CD8-positive, alpha-beta memory T cell (primary cell): ENCODE results near the gene ETV2. TPM values are rescaled to one million over a fixed set of nuclear protein-coding genes. Genes with fewer than 3 reads are reported as not detected.
"Not testable (repeated sequence)": the region's sequence is repeated elsewhere in the genome, so short reads cannot be mapped to it uniquely, and the experiment has no call there.

ENCODE experiments used
- CTCF ChIA-PET: fragments of 350-600 bp; sonication (Branson Sonifier 250); formaldehyde crosslinking; loops from one replicate; lab custom pipeline; 2021; ENCODE audit warnings: antibody characterized with exemption; lab: Charles Lee
- POLR2A ChIA-PET: fragments of 350-600 bp; sonication (Branson Sonifier 250); formaldehyde crosslinking; loops from one replicate; lab custom pipeline; 2021; ENCODE audit warnings: antibody characterized with exemption; lab: Charles Lee
- DNase-seq, 5 donors: peaks; one replicate each; pipeline versions ENCODE4 v3.0.0 to v3.0.0-alpha.2; 2020 to 2022; ENCODE audit warnings: mixed read lengths in 1 of 5
- H3K27ac ChIP-seq: one replicate; pipeline ENCODE4 v1.7.0; 2013; ENCODE audit warnings: low read depth, mild to moderate bottlenecking, low read length, moderate library complexity
- H3K27me3 ChIP-seq: 2 replicates; pipeline ENCODE4 v1.7.0; 2013; ENCODE audit warnings: low read length, mild to moderate bottlenecking; ENCODE audit not compliant: insufficient read depth, poor library complexity, severe bottlenecking
- H3K36me3 ChIP-seq: 2 replicates; pipeline ENCODE4 v1.7.0; 2013; ENCODE audit warnings: mild to moderate bottlenecking, low read length, moderate library complexity; ENCODE audit not compliant: insufficient read depth
- H3K4me1 ChIP-seq: 2 replicates; pipeline ENCODE4 v1.7.0; 2013; ENCODE audit warnings: mild to moderate bottlenecking, low read length, moderate library complexity; ENCODE audit not compliant: insufficient read depth
- H3K4me3 ChIP-seq: 2 replicates; pipeline ENCODE4 v1.7.0; 2013; ENCODE audit warnings: mild to moderate bottlenecking, low read length
- H3K9me3 ChIP-seq: 2 replicates; pipeline ENCODE4 v1.7.0; 2013; ENCODE audit warnings: mild to moderate bottlenecking, low read length
- H3K27ac Mint-ChIP-seq, 8 donors: one replicate each; pipeline ENCODE4 v1.8.0; 2020 to 2021; ENCODE audit warnings: mixed read lengths in 8 of 8, mild to moderate bottlenecking in 6 of 8, inconsistent platforms in 3 of 8, moderate library complexity in 3 of 8
- H3K27me3 Mint-ChIP-seq, 2 donors: one replicate each; pipeline ENCODE4 v1.8.0; 2020 to 2021; ENCODE audit warnings: mixed read lengths in 2 of 2, mild to moderate bottlenecking in 1 of 2, moderate library complexity in 1 of 2
- H3K36me3 Mint-ChIP-seq, 3 donors: one replicate each; pipeline ENCODE4 v1.8.0; 2020 to 2021; ENCODE audit warnings: mixed read lengths in 3 of 3, inconsistent platforms in 1 of 3, mild to moderate bottlenecking in 1 of 3
- H3K4me1 Mint-ChIP-seq, 3 donors: one replicate each; pipeline ENCODE4 v1.8.0; 2020 to 2021; ENCODE audit warnings: mixed read lengths in 3 of 3, inconsistent platforms in 1 of 3, mild to moderate bottlenecking in 1 of 3
- H3K4me3 Mint-ChIP-seq, 7 donors: one replicate each; pipeline ENCODE4 v1.8.0; 2020 to 2021; ENCODE audit warnings: mixed read lengths in 7 of 7, mild to moderate bottlenecking in 6 of 7, moderate library complexity in 4 of 7, inconsistent platforms in 2 of 7
- H3K9me3 Mint-ChIP-seq, 5 donors: one replicate each; pipeline ENCODE4 v1.8.0; 2020 to 2022; ENCODE audit warnings: mixed read lengths in 5 of 5, mild to moderate bottlenecking in 3 of 5, moderate library complexity in 2 of 5, inconsistent platforms in 1 of 5
- polyA plus RNA-seq: library from polyadenylated mRNA; unstranded; fragments of 300-500 nt; fragmentation: Illumina TruSeq; gene quantifications from one replicate; pipeline ENCODE4 v1.2.3, GENCODE V29; 2021
- total RNA-seq, 2 experiments: library from RNA; stranded (reverse); gene quantifications; one replicate each; pipeline ENCODE4 v1.2.3, GENCODE V29; 2021

Gene ETV2
- total and polyA plus RNA-seq, 3 experiments from 2014 or later: 1.2 to 1.4 (median 1.2) TPM

GRCh38 chr19:35675589-35676140 is 34.1 kb downstream of the ETV2 start:
- H3K4me3 Mint-ChIP-seq: peak overlapping the region in 2 of 7 donors; percentile 40 to 62
- no peaks in the 10 kb centered on the region for H3K36me3 ChIP-seq
- POLR2A ChIA-PET: no interaction called here
- H3K4me1 ChIP-seq: no peaks in the 10 kb centered on the region
- H3K4me3 ChIP-seq: no peak overlapping the region
- H3K27ac ChIP-seq: no peak overlapping the region
- no peak for DNase-seq
- H3K36me3 Mint-ChIP-seq: no peaks in the 10 kb centered on the region
- CTCF ChIA-PET: no interaction called here
- peaks cover 6 to 10% (median 9%) of the 10 kb centered on the region in 3 donors for H3K4me1 Mint-ChIP-seq
- no peak overlapping the region for H3K27ac Mint-ChIP-seq
- peaks cover 6% of the 10 kb centered on the region for H3K27me3 ChIP-seq
- H3K27me3 Mint-ChIP-seq: peaks cover 21 to 22% of the 10 kb centered on the region in 2 donors
- peaks cover 0 to 2% (median 0%) of the 10 kb centered on the region in 5 donors for H3K9me3 Mint-ChIP-seq
- H3K9me3 ChIP-seq: no peaks in the 10 kb centered on the region

GRCh38 chr19:35689836-35690235 is 48.3 kb downstream of the ETV2 start:
- H3K4me3 ChIP-seq: no peak overlapping the region
- no peaks in the 10 kb centered on the region for H3K4me1 Mint-ChIP-seq
- H3K27me3 Mint-ChIP-seq: peaks cover 3 to 4% of the 10 kb centered on the region in 2 donors
- H3K4me3 Mint-ChIP-seq: no peak overlapping the region
- no peaks in the 10 kb centered on the region for H3K36me3 ChIP-seq
- no peaks in the 10 kb centered on the region for H3K9me3 Mint-ChIP-seq
- ChIA-PET POLR2A (no interaction called here), CTCF (no interaction called here)
- H3K27me3 ChIP-seq: no peaks in the 10 kb centered on the region
- no peaks in the 10 kb centered on the region for H3K9me3 ChIP-seq
- DNase-seq: no peak
- H3K4me1 ChIP-seq: no peaks in the 10 kb centered on the region
- no peak overlapping the region for H3K27ac Mint-ChIP-seq
- H3K27ac ChIP-seq: no peak overlapping the region
- no peaks in the 10 kb centered on the region for H3K36me3 Mint-ChIP-seq

GRCh38 chr19:35691106-35691505 is 49.6 kb downstream of the ETV2 start:
- H3K27ac ChIP-seq, H3K9me3 Mint-ChIP-seq, H3K27me3 ChIP-seq, H3K4me1 Mint-ChIP-seq, H3K4me1 ChIP-seq, H3K36me3 ChIP-seq, POLR2A ChIA-PET, H3K27ac Mint-ChIP-seq, H3K27me3 Mint-ChIP-seq, DNase-seq, H3K4me3 Mint-ChIP-seq, H3K36me3 Mint-ChIP-seq, H3K9me3 ChIP-seq, H3K4me3 ChIP-seq: not testable (repeated sequence)
- CTCF ChIA-PET: interaction anchor here (0.7 kb wide), 1 partner anchor 135 kb away, joined by 4 read pairs; no protein-coding TSS in a partner anchor

GRCh38 chr19:35692010-35692409 is 50.5 kb downstream of the ETV2 start:
- no peak overlapping the region for H3K4me3 ChIP-seq
- H3K4me3 Mint-ChIP-seq: no peak overlapping the region
- H3K27me3 ChIP-seq: no peaks in the 10 kb centered on the region
- H3K36me3 ChIP-seq: no peaks in the 10 kb centered on the region
- H3K4me1 Mint-ChIP-seq: no peaks in the 10 kb centered on the region
- H3K27me3 Mint-ChIP-seq: peaks cover 1 to 3% of the 10 kb centered on the region in 2 donors
- no peaks in the 10 kb centered on the region for H3K36me3 Mint-ChIP-seq
- no peaks in the 10 kb centered on the region for H3K4me1 ChIP-seq
- DNase-seq: no peak
- no peak overlapping the region for H3K27ac ChIP-seq
- CTCF ChIA-PET: interaction anchor here (0.7 to 1.8 kb wide), 11 partner anchors 10 to 265 kb away, joined by 3 to 10 read pairs (median 4); partner anchors contain the start of gene LIN37
- no peak overlapping the region for H3K27ac Mint-ChIP-seq
- no peaks in the 10 kb centered on the region for H3K9me3 ChIP-seq
- no peaks in the 10 kb centered on the region for H3K9me3 Mint-ChIP-seq
- POLR2A ChIA-PET: no interaction called here

- Histone ChIP-seq H3K27me3 (no peaks in the 10 kb centered on the region), H3K9me3 (no peaks in the 10 kb centered on the region), H3K27ac (no peak overlapping the region), H3K36me3 (no peaks in the 10 kb centered on the region), H3K4me1 (no peaks in the 10 kb centered on the region), H3K4me3 (no peak overlapping the region)
- POLR2A ChIA-PET: no interaction called here
- no peaks in the 10 kb centered on the region for H3K9me3 Mint-ChIP-seq
- CTCF ChIA-PET: interaction anchor here (0.9 to 1.8 kb wide), 10 partner anchors 9 to 240 kb away, joined by 3 to 10 read pairs (median 4); partner anchors contain the start of gene LIN37
- DNase-seq: no peak
- H3K27me3 Mint-ChIP-seq: peaks cover under 1 to 1% of the 10 kb centered on the region in 2 donors
- no peaks in the 10 kb centered on the region for H3K4me1 Mint-ChIP-seq
- no peak overlapping the region for H3K4me3 Mint-ChIP-seq
- no peaks in the 10 kb centered on the region for H3K36me3 Mint-ChIP-seq
- peak overlapping the region in 1 of 8 donors; percentile 54 for H3K27ac Mint-ChIP-seq
Measured at GRCh38 chr19:35693422-35693821, 51.9 kb downstream of the ETV2 start.

- H3K27ac ChIP-seq: no peak overlapping the region
- no peak overlapping the region for H3K4me3 Mint-ChIP-seq
- no peaks in the 10 kb centered on the region for H3K9me3 ChIP-seq
- H3K27ac Mint-ChIP-seq: peak overlapping the region in 2 of 8 donors; percentile 23 to 51
- H3K4me1 ChIP-seq: no peaks in the 10 kb centered on the region
- no peaks in the 10 kb centered on the region for H3K36me3 Mint-ChIP-seq
- POLR2A ChIA-PET: no interaction called here
- H3K4me1 Mint-ChIP-seq: no peaks in the 10 kb centered on the region
- no peaks in the 10 kb centered on the region for H3K9me3 Mint-ChIP-seq
- peak; percentile 81 to 92 (median 84) for DNase-seq
- H3K27me3 ChIP-seq: no peaks in the 10 kb centered on the region
- H3K27me3 Mint-ChIP-seq: peaks cover 0 to 1% of the 10 kb centered on the region in 2 donors
- H3K36me3 ChIP-seq: no peaks in the 10 kb centered on the region
- CTCF ChIA-PET: interaction anchor here (0.9 to 2.4 kb wide), 14 partner anchors 11 to 255 kb away, joined by 3 to 20 read pairs (median 5); partner anchors contain the start of genes LIN37 and ZBTB32
- H3K4me3 ChIP-seq: no peak overlapping the region
Measured at GRCh38 chr19:35693835-35694599, 52.5 kb downstream of the ETV2 start.

Other genes with a start within 250 kb of the ETV2 start
- not detected for gene FFAR2, start 193.5 kb upstream of the ETV2 start, total RNA-seq
- not detected for gene FFAR2, start 193.5 kb upstream of the ETV2 start, polyA plus RNA-seq
- not detected for gene KRTDAP, start 151.3 kb upstream of the ETV2 start, total RNA-seq
- not detected for gene KRTDAP, start 151.3 kb upstream of the ETV2 start, polyA plus RNA-seq
- gene DMKN, start 128.1 kb upstream of the ETV2 start, total RNA-seq: 1 to 10 TPM; 1.7 to 2.2 TPM
- gene DMKN, start 128.1 kb upstream of the ETV2 start, polyA plus RNA-seq: 10.2 TPM
- gene SBSN, start 113.4 kb upstream of the ETV2 start, total RNA-seq: not detected
- gene SBSN, start 113.4 kb upstream of the ETV2 start, polyA plus RNA-seq: not detected
- gene GAPDHS, start 108.3 kb upstream of the ETV2 start, total RNA-seq: not detected
- not detected for gene GAPDHS, start 108.3 kb upstream of the ETV2 start, polyA plus RNA-seq
- 10 to 100 TPM; 82.6 to 91.4 TPM for gene TMEM147, start 96.1 kb upstream of the ETV2 start, total RNA-seq
- 175 TPM for gene TMEM147, start 96.1 kb upstream of the ETV2 start, polyA plus RNA-seq
- gene ATP4A, start 78.1 kb upstream of the ETV2 start, total RNA-seq: not detected
- not detected for gene ATP4A, start 78.1 kb upstream of the ETV2 start, polyA plus RNA-seq
- not detected for gene PMIS2, start 55.6 kb upstream of the ETV2 start, total RNA-seq
- not detected for gene PMIS2, start 55.6 kb upstream of the ETV2 start, polyA plus RNA-seq
- 10 to 100 TPM; 37.3 to 39.3 TPM for gene HAUS5, start 29.0 kb upstream of the ETV2 start, total RNA-seq
- gene HAUS5, start 29.0 kb upstream of the ETV2 start, polyA plus RNA-seq: 6.7 TPM
- gene RBM42, start 12.7 kb upstream of the ETV2 start, total RNA-seq: 100 to 1,000 TPM; 109 to 116 TPM
- 62.4 TPM for gene RBM42, start 12.7 kb upstream of the ETV2 start, polyA plus RNA-seq
- gene COX6B1, start 6.6 kb downstream of the ETV2 start, total RNA-seq: 100 to 1,000 TPM; 433 to 452 TPM
- 753 TPM for gene COX6B1, start 6.6 kb downstream of the ETV2 start, polyA plus RNA-seq
- under 1 TPM in 1 of 2 experiments, not detected in 1; 0.22 TPM for gene UPK1A, start 24.8 kb downstream of the ETV2 start, total RNA-seq
- not detected for gene UPK1A, start 24.8 kb downstream of the ETV2 start, polyA plus RNA-seq
- 100 to 1,000 TPM; 223 to 225 TPM for gene ZBTB32, start 62.8 kb downstream of the ETV2 start, total RNA-seq
- 0.77 TPM for gene ZBTB32, start 62.8 kb downstream of the ETV2 start, polyA plus RNA-seq
- 10 to 100 TPM; 62.6 to 67.8 TPM for gene KMT2B, start 76.3 kb downstream of the ETV2 start, total RNA-seq
- gene KMT2B, start 76.3 kb downstream of the ETV2 start, polyA plus RNA-seq: 2.9 TPM
- gene IGFLR1, start 100.7 kb downstream of the ETV2 start, total RNA-seq: 100 to 1,000 TPM; 108 to 110 TPM
- 96.7 TPM for gene IGFLR1, start 100.7 kb downstream of the ETV2 start, polyA plus RNA-seq
- 10 to 100 TPM; 29.0 to 32.2 TPM for gene U2AF1L4, start 103.7 kb downstream of the ETV2 start, total RNA-seq
- 37.5 TPM for gene U2AF1L4, start 103.7 kb downstream of the ETV2 start, polyA plus RNA-seq
- 10 to 100 TPM; 50.8 to 57.8 TPM for gene PSENEN, start 103.9 kb downstream of the ETV2 start, total RNA-seq
- gene PSENEN, start 103.9 kb downstream of the ETV2 start, polyA plus RNA-seq: 101 TPM
- 10 to 100 TPM in 1 of 2 experiments, 1 to 10 TPM in 1; 8.8 to 10.5 TPM for gene LIN37, start 106.8 kb downstream of the ETV2 start, total RNA-seq
- gene LIN37, start 106.8 kb downstream of the ETV2 start, polyA plus RNA-seq: 12.7 TPM
- not detected for gene HSPB6, start 115.3 kb downstream of the ETV2 start, total RNA-seq
- not detected for gene HSPB6, start 115.3 kb downstream of the ETV2 start, polyA plus RNA-seq
- gene PROSER3, start 116.4 kb downstream of the ETV2 start, total RNA-seq: 10 to 100 TPM; 35.2 to 40.5 TPM
- gene PROSER3, start 116.4 kb downstream of the ETV2 start, polyA plus RNA-seq: 8.3 TPM
- 10 to 100 TPM in 1 of 2 experiments, 1 to 10 TPM in 1; 9.2 to 11.9 TPM for gene ARHGAP33, start 133.8 kb downstream of the ETV2 start, total RNA-seq
- 0.71 TPM for gene ARHGAP33, start 133.8 kb downstream of the ETV2 start, polyA plus RNA-seq
- not detected for gene PRODH2, start 171.1 kb downstream of the ETV2 start, total RNA-seq
- not detected for gene PRODH2, start 171.1 kb downstream of the ETV2 start, polyA plus RNA-seq
- not detected for gene NPHS1, start 210.8 kb downstream of the ETV2 start, total RNA-seq
- gene NPHS1, start 210.8 kb downstream of the ETV2 start, polyA plus RNA-seq: not detected
- under 1 TPM; 0.62 to 0.83 TPM for gene KIRREL2, start 215.2 kb downstream of the ETV2 start, total RNA-seq
- not detected for gene KIRREL2, start 215.2 kb downstream of the ETV2 start, polyA plus RNA-seq
- under 1 TPM; 0.85 to 0.86 TPM for gene APLP1, start 226.8 kb downstream of the ETV2 start, total RNA-seq
- not detected for gene APLP1, start 226.8 kb downstream of the ETV2 start, polyA plus RNA-seq